Measurements from ENCODE around the gene CAMKK2. TPM values are rescaled to one million over a fixed set of nuclear protein-coding genes. Genes with fewer than 3 reads are reported as not detected.

The CAMKK2 gene
- total and polyA plus RNA-seq, 2 of the 13 experiments (the other 11 are each of a cell fraction or from before 2014, with no cell fraction given): 18.8 to 20.0 TPM

- Histone ChIP-seq H2AFZ (ENCODE audit: low read length) (no peak overlapping the region), H3K4me2 (ENCODE audit: low read depth, low read length) (no peak overlapping the region), H3K9me3 (ENCODE audit: low read length) (no peaks in the 10 kb centered on the region), H3K27me3 (ENCODE audit: control insufficient read depth in 1 of 2, insufficient read depth in 2 of 2, low read length in 2 of 2) (no peaks in the 10 kb centered on the region), H3K79me2 (ENCODE audit: insufficient read depth, low read length) (no peaks in the 10 kb centered on the region), H4K20me1 (ENCODE audit: insufficient read depth, low read length) (no peaks in the 10 kb centered on the region), H3K4me1 (ENCODE audit: insufficient read depth, low read length) (peaks cover 21% of the 10 kb centered on the region), H3K27ac (ENCODE audit: extremely low read length, insufficient read depth, low read length) (no peak overlapping the region), H3K4me3 (replicated peaks in 1 of 3; ENCODE audit: insufficient read depth in 1 of 3, low read depth in 2 of 3, low read length in 3 of 3) (no peak overlapping the region), H3K9ac (ENCODE audit: insufficient read depth, low read depth, low read length) (no peak overlapping the region), H3K36me3 (replicated peaks in 1 of 2; ENCODE audit: control insufficient read depth in 1 of 2, insufficient read depth in 2 of 2, low read length in 2 of 2) (peaks cover 3 to 5% of the 10 kb centered on the region in 2 experiments; a peak in 2 of 5 replicates)
- in situ Hi-C loops (cut with HindIII; ENCODE audit: extremely low pct_ligation_motif_present, low pct_unique_long_range_greater_than_20kb): no loop called here
- no peak for ATAC-seq
- BruUV-seq (replicated peaks): no TSS peak
- intact Hi-C loops (cut with micrococcal nuclease; ENCODE audit: unreplicated experiment): no loop called here
- WGBS (ENCODE audit: low lambda C conversion rate): 96% methylated on average over 10 of the region's 10 CpGs
- FAIRE-seq: no peak
- ChIA-PET POLR2A (no interaction called here), CTCF (ENCODE audit: low intra/inter-chr PET ratio, low total read pairs) (no interaction called here)
- no peak for DNase-seq (ENCODE audit: low spot score)
- TF ChIP-seq SRSF4 (IDR thresholded peaks at IDR 0.05; ENCODE audit: low read depth, low read length, poor library complexity, severe bottlenecking) (no peak), ZGPAT (CRISPR knock-in tag; IDR thresholded peaks at IDR 0.05) (no peak), ZNF235 (CRISPR knock-in tag; IDR thresholded peaks at IDR 0.05; ENCODE audit: borderline replicate concordance) (no peak), PLRG1 (conservative IDR thresholded peaks at IDR 0.05) (no peak), PAF1 (CRISPR knock-in tag; IDR thresholded peaks at IDR 0.05) (no peak), GATAD2A (CRISPR knock-in tag; IDR thresholded peaks at IDR 0.05) (no peak), HNF4A (CRISPR knock-in tag; IDR thresholded peaks at IDR 0.05) (no peak), THAP9 (CRISPR knock-in tag; IDR thresholded peaks at IDR 0.05; ENCODE audit: borderline replicate concordance) (no peak), ZNF567 (CRISPR knock-in tag; IDR thresholded peaks at IDR 0.05; ENCODE audit: borderline replicate concordance) (no peak), ZNF274 (CRISPR knock-in tag; IDR thresholded peaks at IDR 0.05) (no peak), ZC3H13 (CRISPR knock-in tag; IDR thresholded peaks at IDR 0.05) (no peak), NCOR1 (IDR thresholded peaks at IDR 0.05; ENCODE audit: borderline replicate concordance, low read length) (no peak), PRMT3 (CRISPR knock-in tag; IDR thresholded peaks at IDR 0.05; ENCODE audit: borderline replicate concordance, low read depth) (no peak), ZNF878 (CRISPR knock-in tag; IDR thresholded peaks at IDR 0.05) (no peak)
- TF ChIP-seq, protein P1, sequence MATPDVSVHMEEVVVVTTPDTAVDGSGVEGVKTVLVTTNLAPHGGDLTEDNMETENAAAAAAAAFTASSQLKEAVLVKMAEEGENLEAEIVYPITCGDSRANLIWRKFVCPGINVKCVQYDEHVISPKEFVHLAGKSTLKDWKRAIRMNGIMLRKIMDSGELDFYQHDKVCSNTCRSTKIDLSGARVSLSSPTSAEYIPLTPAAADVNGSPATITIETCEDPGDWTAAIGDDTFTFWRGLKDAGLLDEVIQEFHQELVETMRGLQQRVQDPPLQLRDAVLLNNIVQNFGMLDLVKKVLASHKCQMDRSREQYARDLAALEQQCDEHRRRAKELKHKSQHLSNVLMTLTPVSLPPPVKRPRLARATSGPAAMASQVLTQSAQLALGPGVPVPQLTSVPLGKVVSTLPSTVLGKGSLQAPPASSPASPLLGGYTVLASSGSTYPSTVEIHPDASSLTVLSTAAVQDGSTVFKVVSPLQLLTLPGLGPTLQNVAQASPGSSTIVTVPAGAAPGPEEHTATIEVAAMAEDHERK (CRISPR knock-in tag; IDR thresholded peaks at IDR 0.05; ENCODE audit: low read depth): no peak
- TF ChIP-seq, protein P2, sequence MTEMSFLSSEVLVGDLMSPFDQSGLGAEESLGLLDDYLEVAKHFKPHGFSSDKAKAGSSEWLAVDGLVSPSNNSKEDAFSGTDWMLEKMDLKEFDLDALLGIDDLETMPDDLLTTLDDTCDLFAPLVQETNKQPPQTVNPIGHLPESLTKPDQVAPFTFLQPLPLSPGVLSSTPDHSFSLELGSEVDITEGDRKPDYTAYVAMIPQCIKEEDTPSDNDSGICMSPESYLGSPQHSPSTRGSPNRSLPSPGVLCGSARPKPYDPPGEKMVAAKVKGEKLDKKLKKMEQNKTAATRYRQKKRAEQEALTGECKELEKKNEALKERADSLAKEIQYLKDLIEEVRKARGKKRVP (CRISPR knock-in tag; IDR thresholded peaks at IDR 0.05): no peak
- TF ChIP-seq, protein P3, sequence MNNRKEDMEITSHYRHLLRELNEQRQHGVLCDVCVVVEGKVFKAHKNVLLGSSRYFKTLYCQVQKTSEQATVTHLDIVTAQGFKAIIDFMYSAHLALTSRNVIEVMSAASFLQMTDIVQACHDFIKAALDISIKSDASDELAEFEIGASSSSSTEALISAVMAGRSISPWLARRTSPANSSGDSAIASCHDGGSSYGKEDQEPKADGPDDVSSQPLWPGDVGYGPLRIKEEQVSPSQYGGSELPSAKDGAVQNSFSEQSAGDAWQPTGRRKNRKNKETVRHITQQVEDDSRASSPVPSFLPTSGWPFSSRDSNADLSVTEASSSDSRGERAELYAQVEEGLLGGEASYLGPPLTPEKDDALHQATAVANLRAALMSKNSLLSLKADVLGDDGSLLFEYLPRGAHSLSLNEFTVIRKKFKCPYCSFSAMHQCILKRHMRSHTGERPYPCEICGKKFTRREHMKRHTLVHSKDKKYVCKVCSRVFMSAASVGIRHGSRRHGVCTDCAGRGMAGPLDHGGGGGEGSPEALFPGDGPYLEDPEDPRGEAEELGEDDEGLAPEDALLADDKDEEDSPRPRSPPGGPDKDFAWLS (CRISPR knock-in tag; IDR thresholded peaks at IDR 0.05; ENCODE audit: borderline replicate concordance): no peak
Observed at GRCh38 chr12:121222847-121223246, 73.7 kb downstream of the CAMKK2 start.
